Measurements from ENCODE around the gene RNF150.
"Not testable (repeated sequence)": the region's sequence is repeated elsewhere in the genome, so short reads cannot be mapped to it uniquely, and the experiment has no call there.

The RNF150 gene

DNA sequence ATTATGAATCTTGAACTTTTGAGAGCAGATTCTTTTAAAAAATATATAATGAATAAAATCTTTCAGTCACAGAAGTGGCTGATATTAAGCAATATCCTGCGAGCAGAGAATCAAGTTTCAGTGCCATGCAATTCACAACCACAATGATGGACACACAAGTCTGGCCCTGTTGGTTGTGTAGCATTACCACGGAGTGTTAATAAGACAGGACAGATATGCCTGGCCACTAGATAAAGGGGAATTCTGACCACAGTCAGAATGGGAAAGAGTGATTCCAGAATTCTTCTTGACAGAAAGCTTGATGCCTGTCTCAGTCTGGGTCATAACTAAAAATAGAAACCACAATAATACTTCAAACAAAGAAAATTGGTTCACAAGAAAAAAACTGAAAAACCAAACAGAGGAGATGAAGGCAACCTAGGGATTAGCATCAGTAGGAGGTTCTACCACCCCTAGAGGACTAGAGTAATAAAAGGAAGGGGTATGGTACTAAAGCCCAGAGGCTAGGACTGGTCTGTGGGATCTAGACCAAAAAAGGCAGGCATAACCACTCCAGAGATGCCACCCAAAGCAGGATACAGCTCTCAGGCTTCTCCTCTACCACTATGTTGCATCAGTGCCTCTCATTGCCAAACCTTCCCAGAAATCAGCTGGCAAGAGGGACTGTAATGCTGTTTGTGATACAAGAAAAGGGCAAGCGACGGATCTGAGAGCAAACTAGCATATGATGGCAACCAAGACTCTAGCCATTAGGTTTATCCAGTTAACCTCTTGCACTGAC, 59.0 kb downstream of the RNF150 start:
- DNase-seq = no peak

DNA sequence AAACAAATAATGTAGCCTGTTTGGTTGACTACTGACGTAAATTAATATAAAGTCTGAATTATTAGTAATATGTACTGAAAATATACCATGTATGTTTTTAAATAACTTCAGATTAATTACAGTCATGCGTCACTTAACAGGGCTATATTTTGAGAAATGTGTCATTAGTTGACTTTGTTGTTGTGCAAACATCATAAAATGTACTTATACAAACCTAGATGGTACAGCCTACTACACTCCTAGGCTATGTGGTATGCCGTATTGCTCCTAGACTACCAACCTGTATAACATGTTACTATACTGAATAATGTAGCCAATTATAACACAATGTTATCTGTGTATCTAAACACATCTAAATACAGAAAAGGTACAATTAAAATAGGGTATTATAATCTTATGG, 66.6 kb downstream of the RNF150 start:
- DNase-seq = no peak

DNA sequence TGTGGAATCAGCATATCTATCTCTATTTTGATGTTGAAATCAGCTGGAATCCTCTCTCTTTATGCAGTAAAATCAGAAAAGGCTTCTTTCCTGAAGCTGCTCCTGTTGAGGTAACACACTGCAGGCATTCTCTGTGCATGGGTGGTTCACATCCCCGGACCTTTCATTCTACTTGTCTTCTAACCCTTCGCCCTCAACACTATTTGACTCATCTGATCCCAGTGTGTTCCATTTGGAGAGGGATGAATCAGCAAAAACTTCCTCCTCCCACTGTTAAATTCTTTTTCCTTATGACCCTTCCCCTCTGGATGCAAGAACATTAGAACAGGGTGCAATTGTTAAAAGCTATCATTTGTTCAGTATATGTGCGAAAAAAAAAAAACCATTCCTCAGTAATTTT, 67.4 kb downstream of the RNF150 start:
- no peak for DNase-seq

DNA sequence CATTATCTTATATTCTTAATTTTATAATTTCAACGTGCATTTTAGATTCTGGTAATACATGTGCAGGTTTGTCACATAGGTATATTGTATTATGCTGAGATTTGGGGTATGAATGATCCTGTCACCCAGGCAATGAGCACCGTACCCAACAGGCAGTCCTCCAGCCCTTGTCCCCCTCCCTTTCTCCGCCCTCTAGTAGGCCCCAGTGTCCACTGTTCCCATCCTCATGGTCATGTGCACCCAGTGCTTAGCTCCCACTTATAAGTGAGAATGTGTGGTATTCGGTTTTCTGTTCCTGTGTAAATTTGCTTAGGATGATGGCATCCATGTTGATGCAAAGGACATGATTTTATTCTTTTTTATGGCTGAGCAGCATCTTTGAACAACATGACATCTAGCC, 70.6 kb downstream of the RNF150 start:
- no peak for DNase-seq

DNA sequence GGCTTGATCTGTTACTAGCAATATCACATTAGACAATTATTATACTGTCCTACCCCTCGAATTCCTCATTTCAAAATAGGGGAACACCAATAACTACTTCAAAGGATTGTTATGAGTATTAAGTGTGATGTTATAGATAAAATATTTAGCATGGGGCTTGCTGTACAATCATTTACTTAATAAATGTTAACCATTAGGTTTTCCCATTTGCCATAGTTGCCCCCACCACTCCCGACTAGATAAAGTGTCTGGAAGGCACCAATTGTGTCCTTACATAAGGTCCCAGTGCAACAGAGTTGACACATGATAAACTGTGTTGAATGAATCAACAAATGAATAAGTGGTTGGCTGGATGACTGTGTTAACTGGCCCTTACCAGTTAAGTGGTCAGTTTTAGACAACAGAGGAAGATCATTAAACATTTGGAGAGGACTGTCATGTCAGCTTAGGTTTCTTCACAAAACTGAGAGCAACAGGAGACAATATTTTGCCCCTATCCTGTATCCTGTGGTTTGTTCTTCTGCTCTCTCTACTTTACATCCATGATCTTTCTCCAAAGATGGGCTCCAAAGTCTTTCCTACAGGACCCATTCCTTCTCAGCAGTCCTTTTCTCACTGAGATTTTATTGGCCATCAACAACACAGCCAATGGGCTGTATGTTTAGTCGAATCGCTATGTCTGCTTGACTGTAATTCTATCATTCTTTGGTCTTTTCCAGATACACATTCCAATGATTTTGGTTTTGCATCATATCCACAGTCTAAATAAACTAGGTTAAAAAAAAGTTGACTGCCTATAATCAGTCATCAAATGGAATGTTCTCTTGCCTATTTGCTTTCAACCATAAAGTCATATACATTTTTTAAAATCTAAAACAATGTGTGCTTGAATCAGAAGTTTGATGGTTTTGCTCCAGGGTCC, 74.4 kb downstream of the RNF150 start:
- peak; percentile 26 for DNase-seq

DNA sequence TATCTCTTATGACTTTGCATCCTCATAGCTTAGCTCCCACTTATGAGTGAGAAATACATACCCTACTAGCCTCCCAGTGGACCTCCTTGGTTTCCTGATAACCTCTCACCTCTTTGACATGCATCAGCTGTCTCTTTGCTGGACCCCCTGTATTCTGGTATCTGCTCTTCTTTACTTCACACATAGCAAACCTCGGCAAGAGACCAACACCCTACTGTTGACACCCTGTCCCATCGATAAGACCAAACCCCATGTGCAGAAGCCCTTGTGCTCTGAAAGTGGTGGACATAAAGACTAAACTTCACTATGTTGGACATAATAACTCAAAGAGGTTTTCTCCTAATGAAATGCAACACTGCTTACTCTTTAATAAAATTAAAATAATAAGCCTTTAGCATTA, 75.7 kb downstream of the RNF150 start:
- no peak for DNase-seq

DNA sequence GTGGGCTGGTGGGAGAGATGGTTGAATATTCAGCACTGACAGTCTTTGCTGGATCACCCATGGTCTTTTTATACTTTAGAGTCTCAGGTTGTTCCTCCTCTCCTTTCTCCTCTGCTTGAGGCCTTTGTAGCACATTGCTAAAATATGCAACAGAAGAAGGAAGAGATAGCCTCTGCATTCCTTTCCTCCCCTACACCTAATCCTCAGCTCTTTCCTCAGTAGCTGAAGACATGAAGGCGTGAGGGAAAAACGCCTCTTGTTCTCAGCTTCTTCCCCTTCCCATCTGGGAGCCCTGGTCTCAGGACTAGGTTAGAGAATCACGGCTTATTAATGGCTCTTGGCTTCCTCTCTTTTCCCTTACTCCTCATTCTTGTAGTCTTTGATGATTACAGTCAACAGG, 76.8 kb downstream of the RNF150 start:
- no peak for DNase-seq

DNA sequence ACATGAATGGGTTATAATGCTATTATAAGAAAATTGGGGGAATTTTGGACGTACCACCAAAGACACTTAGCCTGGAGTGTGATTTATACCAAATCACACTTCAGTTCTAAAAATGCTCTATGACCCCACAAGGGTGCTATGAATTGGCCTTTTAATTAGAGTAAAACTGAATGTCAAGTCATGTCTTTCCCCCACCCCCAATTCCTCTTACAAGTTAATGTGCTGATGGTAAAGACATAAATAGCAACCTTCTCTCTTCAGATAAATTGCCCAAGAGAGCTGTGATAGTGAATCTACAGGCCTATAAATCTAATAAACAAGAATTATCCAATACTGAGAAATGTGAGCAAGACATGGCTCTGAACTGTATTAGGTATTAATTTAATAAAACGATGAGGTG, 78.8 kb downstream of the RNF150 start:
- no peak for DNase-seq

DNA sequence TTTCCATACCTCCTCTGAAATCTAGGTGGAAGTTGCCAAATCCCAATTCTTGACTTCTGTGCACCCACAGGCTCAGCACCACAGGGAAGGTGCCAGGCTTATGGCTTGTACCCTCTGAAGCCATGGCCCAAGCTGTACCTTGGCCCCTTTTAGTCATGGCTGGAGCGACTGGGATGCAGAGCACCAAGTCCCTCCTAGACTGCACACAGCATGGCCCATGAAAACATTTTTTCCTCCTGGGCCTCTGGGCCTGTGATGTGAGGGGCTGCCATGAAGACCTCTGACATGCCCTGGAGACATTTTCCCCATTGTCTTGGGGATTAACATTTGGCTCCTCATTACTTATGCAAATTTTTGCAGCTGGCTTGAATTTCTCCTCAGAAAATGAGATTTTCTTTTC, 82.3 kb downstream of the RNF150 start:
- not testable (repeated sequence) for DNase-seq

DNA sequence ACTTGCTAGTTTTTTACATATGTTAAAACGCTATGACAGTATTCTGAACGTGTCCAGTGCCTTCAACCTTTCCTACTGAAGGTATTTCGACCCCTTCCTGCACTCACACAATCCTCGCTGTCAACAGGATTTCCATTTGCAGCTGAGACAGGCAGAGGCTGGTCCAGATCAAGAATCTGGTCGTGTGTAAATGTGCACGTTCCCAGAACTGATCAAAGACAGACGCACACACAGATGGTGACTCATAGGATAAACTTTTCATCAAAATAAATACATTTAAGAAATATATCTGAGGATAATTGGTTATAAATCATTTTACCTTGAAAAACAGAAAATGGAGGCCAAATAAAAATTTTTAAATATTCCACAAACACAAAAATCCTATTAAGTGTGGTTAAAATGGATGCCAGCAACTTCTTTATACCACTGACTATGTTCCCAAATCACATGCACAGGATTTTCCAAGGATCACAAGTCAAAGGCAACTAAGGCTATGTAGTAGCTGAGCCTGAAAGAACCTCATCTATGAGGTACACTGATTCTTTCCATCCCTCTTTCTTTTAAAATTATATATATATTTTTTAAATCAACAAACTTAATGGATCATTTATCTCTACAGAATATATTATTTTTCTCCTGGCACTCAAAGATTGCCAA, 85.9 kb downstream of the RNF150 start:
- no peak for DNase-seq

DNA sequence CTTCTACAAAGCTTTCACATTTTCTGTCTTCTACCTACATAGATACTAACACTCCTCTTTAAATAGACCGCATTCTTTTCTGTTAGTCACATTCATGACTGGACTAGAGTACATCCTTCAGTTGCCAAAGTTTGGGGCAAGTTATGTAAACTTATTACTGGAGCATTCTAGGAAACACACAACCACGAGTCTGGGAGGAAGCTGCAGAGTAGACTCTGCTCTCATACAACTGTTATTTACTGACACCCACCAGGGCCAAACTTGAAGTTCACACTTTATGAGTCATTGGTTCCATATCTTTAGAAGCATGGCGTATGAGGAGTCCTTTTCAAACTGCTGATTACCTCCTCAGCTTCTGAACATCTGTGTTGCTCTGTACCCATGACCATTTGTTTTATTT, 87.0 kb downstream of the RNF150 start:
- DNase-seq = no peak

DNA sequence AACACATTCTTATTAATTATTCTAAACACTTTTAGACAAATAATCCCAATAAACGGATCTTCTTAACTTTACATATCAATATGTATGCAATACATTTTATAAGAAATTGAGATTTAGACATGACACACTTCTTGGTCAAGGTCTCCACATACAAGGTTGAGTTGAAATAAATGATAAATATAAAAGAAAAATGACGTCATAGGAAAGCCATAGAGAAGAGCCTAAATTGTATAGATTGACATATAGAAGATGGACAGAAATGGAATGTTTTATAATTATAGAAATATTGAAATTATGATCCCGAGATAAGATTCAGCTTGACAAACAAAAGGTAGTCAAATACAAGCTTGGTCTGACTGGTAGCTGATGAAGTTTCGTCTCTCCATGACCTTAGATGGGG, 87.4 kb downstream of the RNF150 start:
- DNase-seq = no peak

DNA sequence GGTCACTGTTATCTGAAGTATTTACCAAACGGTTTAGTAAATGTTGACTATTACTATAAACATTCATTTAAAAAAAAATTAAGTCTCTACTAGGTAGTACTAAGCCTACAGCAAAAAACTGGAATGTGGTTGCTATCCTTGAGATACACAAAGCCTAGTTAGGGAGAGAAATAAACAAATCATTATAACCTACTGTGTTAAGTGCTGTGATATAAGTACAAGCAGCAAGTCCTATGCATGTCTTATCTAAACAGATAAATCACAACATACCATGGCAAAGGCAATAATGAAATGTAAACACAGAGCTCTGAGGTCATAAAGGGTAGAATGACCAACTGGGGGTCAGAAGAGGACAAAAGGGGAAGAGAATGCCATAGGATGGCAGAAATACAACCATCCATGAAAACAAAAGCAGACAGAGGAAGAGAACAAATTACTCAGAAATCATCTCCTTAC, 92.2 kb downstream of the RNF150 start:
- no peak for DNase-seq

DNA sequence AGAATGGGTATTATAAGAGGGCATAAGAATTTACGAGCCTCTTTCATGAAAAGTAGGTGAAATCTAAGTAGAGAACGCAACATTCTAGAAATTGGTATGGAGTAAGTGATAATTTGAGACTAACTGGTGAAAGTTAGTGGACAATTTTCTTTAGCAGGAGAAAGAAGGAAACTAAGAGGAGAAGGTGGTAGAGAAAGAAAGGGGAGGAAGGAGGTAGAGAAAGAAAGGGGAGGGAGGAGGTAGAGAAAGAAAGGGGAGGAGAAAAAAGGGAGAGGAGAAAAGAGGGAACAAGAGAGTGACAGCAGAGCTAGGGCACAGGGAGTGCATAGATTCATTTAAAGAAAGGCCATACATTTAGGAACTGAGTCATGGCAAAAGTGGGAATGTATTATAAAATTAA, 94.1 kb downstream of the RNF150 start:
- no peak for DNase-seq

DNA sequence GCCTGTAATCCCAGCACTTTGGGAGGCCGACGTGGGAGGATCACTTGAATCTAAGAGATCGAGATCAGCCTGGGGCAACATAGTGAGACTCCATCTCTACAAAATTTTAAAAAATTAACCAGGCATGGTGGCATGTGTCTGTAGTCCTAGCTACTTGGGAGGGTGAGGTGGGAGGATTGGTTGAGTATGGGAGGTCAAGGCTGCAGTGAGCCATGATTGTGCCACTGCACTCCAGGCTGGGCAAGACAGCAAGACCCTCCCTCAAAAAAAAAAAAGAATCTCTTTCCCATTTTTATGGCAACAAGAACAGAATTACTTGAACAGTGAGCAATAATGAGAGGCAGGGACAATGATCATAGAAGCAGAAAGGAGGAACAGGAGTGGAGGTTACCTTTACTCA, 94.8 kb downstream of the RNF150 start:
- DNase-seq = no peak

DNA sequence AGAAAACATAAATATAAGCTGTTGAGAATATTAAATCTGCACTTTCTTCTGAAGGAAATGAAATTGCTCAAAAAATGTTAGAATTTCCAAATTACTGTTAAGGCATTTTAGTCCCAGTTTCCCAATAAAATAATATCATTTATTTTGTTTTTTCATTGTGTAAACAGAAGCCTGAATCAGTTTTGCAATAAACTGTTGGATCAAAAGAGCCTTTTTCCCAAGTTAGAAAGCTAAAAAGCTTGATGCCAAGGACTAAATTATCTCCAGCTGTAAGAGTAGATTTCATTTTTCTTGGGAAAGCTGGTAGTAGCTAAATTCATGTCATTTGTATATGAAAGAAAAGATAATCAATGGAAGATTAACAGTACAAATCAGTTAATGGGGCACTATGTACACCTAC, 95.8 kb downstream of the RNF150 start:
- no peak for DNase-seq

DNA sequence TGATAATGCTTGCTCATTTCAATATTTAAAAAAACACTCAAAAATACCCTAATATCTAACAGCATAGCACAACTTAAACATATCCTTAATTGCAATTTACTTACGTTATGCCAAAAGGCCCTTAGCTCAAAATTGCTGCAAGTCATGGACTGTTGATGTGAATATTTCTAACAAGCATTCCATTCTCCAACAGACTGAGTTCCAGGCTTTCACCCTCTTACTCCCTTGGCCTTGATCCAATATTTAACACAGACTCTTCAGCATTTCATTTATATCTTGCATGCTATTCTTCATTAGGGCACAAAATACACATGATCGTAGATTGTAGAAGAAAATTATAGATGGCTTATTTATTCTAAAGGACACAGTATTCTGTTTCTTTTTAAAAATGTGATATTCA, 96.5 kb downstream of the RNF150 start:
- DNase-seq = no peak

DNA sequence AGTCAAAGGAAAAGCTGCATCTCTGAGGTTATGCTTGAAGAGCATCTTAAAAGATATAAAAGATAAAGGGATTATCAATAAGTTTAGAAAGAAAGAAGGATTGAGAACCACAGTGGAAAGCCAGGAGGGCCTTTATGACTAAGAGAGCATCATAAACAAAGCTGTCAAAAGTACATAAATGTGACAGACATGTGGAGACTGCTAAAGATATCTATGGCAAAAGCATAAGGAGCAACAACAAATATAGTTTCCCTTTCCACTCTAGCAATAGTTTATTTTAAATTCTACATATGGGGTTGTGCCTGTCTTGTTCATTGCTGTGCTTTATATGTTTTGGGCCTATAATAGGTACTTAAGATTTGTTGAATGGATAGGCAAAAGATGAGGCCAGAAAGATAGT, 97.3 kb downstream of the RNF150 start:
- DNase-seq = no peak

DNA sequence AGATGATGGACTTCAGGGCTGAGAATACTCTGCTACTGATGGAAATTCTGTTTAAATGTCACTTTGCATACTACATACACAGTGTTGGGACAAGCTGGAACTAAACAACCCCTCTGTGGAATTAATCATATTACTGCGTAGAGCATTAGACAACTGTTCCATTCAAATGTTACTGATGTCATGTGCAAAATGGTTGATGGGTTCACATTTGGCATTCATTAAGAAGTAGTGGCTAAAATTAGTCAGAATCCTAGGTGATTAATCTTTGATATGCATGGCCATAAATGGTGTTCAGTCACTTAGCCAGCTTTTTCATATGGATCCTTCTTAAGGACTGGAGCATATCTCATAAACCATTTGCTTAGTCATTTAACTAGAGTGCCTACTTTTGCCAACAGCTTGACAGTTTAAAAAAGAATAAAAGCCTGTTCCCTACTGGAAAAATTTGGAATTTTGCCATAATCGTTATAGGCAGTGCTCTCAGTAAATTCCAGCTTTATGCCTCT, 105.2 kb downstream of the RNF150 start:
- DNase-seq = peak; percentile 52

DNA sequence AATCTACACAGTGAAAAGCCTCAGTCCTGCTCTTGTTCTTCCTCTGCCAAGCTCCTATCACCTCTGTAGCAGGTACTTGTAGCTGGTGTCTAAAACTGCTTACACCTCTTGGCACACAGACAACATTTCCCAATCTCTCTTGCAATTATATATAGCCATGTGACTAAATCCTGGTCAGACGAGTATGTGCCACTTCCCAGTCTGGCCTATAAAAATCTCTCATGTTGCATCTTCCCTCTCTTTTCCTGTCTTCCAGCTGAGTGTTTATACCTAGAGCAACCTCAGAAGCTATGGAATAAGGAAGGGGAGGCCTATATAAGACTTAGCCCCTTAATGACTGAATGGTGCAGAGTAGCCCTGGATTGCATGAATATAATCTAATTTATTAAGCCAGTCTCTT, 105.8 kb downstream of the RNF150 start:
- DNase-seq = peak; percentile 90

DNA sequence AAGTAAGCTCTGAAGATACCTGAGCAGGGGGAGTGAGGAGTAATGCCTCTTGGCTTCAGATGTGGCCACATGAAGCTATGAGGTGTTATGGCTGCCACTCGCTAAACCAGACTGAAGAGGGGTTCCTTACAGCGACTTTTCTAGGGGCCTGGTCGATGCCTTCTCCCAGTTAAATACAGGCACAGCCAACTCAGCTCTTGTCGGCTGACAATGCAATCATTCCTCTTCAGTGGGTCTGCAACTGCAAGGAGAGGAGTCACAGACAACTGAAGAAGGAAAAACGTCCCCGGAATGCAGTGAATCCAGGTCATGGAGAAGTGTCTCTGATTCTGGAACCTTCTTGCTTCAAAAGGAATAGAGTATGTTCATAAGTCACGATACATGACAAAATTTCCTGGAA, 106.4 kb downstream of the RNF150 start:
- no peak for DNase-seq

DNA sequence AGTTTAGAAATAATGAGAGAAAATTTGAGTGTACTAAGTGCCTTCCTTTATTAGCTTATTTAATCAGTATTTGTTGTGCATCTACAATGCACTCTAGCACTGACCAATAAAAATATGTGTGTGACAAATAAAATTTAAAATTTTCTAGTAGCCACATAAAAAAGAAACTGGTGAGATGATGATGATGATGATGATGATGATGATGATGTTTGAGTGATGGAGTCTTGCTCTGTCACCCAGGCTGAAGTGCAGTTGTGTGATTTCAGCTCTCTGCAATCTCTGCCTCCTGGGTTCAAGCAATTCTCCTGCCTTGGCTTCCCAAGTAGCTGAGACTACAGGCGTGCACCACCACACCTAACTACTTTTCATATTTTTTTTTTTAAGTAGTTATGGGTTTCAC, 110.2 kb downstream of the RNF150 start:
- DNase-seq = no peak

DNA sequence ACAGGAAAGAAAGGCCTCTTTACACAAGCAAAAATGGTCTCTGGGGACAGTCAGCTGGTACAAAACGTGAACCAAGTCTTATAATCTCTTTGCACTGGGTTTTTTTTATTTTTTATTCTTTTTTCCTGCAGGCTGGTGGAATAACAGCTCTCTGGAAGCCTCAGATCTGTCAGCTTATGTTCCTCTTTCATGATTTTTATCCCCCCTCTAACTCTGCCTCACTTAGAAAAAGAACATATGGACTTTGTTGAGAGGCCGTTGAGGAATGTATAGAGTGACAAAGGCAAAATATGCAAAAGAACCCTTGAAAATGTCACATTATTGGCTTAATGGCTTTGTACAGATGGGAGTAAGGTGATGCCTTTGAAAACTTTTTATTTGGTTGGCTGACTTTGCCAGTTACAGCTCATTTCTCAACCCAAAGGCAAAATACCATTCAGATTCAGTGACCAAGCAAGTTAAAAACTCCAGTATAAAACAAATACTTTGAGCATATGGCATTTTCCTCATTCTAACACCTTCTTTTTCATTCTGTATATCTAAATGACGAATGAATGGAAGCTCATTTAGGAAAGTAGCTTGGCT, 111.1 kb downstream of the RNF150 start:
- no peak for DNase-seq

All from NCI-H2029 (cell line).